GM18909 (cell line): ENCODE measurements around the gene NUDT8.
"Not testable (repeated sequence)": the region's sequence is repeated elsewhere in the genome, so short reads cannot be mapped to it uniquely, and the experiment has no call there.

Experiments
- ATAC-seq: cut with Tn5 transposase; IDR thresholded peaks from one replicate; pipeline ENCODE4 v1.9.1; 2021; ENCODE audit warnings: mild to moderate bottlenecking; ENCODE audit not compliant: unreplicated experiment, poor library complexity

Gene NUDT8

GRCh38 chr11:67644042-67644441, 14.3 kb upstream of the NUDT8 start:
- no peak for ATAC-seq

DNA sequence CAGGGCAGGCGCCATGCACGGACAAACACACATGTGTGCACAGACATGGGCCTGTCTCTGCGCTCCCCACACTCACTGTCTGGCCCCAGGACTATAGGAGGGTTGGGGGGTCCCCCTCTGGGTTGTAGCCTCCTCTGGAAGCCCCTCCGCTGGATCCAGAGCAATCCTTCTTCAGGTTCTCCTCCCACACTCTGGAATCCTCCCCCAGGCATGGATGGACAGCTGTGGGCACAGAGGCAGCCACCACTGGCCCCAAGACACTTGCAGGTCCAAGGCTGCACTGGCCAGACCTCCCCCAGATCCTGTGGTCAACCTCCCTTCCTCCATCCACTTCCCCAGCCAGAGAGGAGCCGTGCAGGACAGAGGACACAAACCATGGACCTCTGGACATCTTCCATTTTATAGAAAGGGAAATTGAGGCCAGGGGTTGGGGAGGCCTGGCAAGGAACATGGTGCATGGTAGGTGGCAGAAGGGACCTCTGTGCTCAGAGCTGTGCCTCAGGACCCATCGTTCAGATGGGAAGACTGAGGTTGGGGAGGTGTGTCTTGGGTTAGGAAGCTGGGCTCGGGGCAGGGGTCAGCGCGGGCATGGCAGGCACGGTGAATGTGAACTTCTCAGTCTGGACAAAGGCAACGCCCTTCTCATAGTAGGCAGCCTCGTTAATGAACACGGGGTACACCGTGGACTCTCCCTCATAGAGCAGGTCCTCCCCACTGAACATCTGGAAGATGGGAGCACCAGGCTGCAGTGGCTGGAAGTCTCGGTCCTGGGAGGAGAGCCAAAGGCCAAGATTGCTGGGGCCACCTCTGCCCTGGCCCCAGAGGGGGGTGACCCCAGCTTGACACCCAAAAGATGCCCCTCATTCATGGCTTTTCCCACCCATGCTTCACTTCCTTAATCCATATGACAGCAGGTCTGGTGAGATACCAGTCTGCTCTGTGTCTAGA, 12.7 kb upstream of the NUDT8 start:
- no peak for ATAC-seq

DNA sequence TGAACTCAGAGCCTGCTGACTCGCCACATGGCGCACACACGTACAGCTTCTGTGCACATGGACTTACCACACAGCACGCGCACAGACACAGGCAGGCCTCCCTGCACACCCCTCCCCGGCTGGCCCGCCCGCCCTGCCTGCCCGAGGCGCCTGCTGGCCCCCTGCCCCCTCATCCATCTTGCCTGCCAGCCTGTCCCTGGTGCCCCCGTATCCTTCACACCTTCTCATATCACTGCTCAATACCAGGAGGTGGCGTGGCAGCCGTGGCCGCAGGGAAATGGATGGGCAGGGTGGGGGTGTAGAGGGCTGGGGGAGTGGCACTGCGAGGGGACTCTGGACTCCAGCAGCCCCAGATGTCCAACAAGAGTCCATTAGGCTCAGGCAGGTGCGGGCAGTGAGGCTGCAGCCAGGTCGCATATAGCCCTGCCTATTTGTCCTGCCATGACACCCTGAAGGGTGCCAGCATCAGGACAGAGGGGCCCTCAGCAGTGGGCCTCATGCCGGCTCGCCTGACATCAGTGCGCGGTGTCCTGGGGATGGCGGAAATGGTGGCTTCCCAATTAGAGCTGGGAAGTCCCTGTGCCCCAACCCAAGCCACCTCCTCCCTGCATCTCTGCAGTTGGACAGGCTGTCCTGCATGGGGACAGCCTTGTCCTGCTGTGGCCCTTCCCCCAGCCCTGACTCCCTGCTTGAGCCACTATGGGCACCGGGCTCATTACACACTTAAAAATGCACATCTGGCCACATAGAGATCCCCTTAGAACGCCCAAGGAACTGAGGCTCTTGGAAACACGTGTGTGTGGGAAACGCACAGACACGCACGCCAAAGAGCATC, 11.8 kb upstream of the NUDT8 start:
- no peak for ATAC-seq

- no peak for ATAC-seq
Measured at GRCh38 chr11:67640758-67641337, 11.1 kb upstream of the NUDT8 start.

- ATAC-seq: no peak
Measured at GRCh38 chr11:67640021-67640757, 10.5 kb upstream of the NUDT8 start.

GRCh38 chr11:67639438-67639859, 9.7 kb upstream of the NUDT8 start, which contains the start of gene TBX10:
TSS of gene TBX10 (minus strand) at chr11:67639763. CDS start at chr11:67639472, 291 bp downstream.
- no peak for ATAC-seq

- no peak for ATAC-seq
Measured at GRCh38 chr11:67638535-67639437, 9.0 kb upstream of the NUDT8 start.

GRCh38 chr11:67637441-67637840, 7.7 kb upstream of the NUDT8 start:
- not testable (repeated sequence) for ATAC-seq

GRCh38 chr11:67636962-67637361, 7.2 kb upstream of the NUDT8 start:
- no peak for ATAC-seq

DNA sequence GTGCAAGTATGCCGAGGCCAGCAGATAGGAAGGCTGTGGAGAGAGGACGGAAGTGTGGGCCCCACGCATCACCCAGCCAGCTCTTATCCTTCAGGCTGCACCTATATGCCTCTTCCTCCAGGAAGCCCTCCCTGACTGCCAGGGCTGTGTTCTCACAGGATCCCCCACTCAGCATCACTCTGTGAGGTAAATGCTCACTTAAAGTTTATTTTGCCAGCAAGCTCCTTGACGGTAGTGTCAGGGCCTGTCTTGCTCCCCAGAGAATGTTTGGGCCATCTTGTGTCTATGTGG, 5.4 kb upstream of the NUDT8 start:
- ATAC-seq: no peak

- no peak for ATAC-seq
Measured at GRCh38 chr11:67634366-67635230, 4.9 kb upstream of the NUDT8 start.

GRCh38 chr11:67633758-67634365, 4.1 kb upstream of the NUDT8 start:
- ATAC-seq: no peak

DNA sequence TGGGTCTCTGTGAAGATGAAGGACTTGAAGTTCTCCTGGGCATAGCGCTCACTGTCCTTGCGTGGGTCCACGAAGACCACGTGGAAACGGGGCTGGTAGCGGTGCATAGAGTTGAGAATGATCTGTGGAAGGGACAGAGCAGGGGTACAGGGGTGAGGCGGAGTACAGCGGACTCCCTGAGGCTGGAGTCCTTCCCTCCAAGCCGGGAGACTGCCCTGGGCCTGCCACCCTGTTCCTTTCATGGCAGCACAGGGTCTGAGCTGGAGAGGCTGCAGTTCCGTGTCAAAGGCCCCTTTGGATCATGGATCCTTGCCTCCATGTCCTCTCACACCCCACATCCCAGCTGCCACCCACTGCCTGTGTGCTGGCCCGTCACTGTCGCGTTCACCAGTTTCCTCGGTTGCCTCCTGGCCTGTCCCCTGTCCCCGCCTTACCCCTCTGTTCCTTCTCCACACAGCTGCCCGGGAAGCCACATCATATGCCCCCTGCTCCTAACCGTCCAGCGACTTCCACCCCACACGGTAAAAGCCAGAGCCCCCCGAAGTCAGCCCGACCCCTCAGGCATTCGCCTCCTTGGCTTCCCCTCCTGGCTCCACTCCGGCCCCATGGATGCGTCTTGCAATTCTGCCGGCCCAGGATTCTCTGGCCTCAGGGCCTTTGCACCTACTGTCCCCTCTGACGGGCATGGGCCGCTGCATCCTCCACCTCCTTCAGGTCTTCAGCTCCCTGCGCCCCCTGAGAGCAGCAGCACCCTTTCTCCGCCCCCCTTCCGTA, 3.4 kb upstream of the NUDT8 start:
- ATAC-seq: no peak

GRCh38 chr11:67632175-67632981, 2.6 kb upstream of the NUDT8 start:
- no peak for ATAC-seq

DNA sequence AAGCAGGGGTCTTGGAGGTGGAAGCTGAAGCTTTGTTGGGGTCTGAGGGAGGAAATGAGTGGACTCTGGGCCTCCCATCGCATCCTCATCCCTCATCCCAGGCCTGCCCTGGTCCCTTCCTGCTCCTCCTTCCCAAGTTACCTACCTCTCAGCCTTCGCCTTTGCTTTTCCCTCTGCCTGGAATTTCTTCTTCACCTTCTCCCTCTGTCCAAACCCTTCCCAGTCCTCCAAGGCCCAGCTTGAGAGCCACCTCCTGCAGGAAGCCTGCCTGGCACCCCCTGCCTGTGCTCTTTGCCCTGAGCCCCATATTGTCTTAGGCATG, 2.1 kb upstream of the NUDT8 start:
- no peak for ATAC-seq

- no peak for ATAC-seq
Measured at GRCh38 chr11:67631411-67631810, 1.7 kb upstream of the NUDT8 start.

GRCh38 chr11:67630943-67631331, 1.2 kb upstream of the NUDT8 start:
- ATAC-seq: no peak
